ENCODE data around the gene SLC39A11.
"Not testable (repeated sequence)": the region's sequence is repeated elsewhere in the genome, so short reads cannot be mapped to it uniquely, and the experiment has no call there.

The SLC39A11 gene

GRCh38 chr17:73099511-73099910, 7.0 kb upstream of the SLC39A11 start:
- Histone ChIP-seq H3K27ac (no peak overlapping the region), H3K4me3 (no peak overlapping the region)
- no peak for DNase-seq (ENCODE audit: low spot score)
- TF ChIP-seq CTCF (IDR thresholded peaks at IDR 0.05) = no peak

- DNase-seq (ENCODE audit: low spot score) = no peak
- Histone ChIP-seq H3K4me3 (no peak overlapping the region), H3K27ac (no peak overlapping the region)
- no peak for TF ChIP-seq CTCF (IDR thresholded peaks at IDR 0.05)
Observed at GRCh38 chr17:73098919-73099318, 6.4 kb upstream of the SLC39A11 start.

- H3K4me3 ChIP-seq; DNase-seq (ENCODE audit: low spot score): not testable (repeated sequence)
- peak overlapping the region in 1 of 2 donors; percentile 32 for H3K27ac ChIP-seq
Observed at GRCh38 chr17:73097973-73098765, 5.7 kb upstream of the SLC39A11 start.

GRCh38 chr17:73096866-73097265, 4.4 kb upstream of the SLC39A11 start:
- H3K27ac ChIP-seq = peak overlapping the region in 1 of 2 donors; percentile 56
- TF ChIP-seq CTCF (IDR thresholded peaks at IDR 0.05) = no peak
- H3K4me3 ChIP-seq = no peak overlapping the region
- no peak for DNase-seq (ENCODE audit: low spot score)

GRCh38 chr17:73096211-73096610, 3.7 kb upstream of the SLC39A11 start:
- no peak for TF ChIP-seq CTCF (IDR thresholded peaks at IDR 0.05)
- Histone ChIP-seq H3K4me3 (no peak overlapping the region), H3K27ac (no peak overlapping the region)
- DNase-seq (ENCODE audit: low spot score) = no peak

GRCh38 chr17:73093286-73093685, 798 bp upstream of the SLC39A11 start:
- no peak for TF ChIP-seq CTCF (IDR thresholded peaks at IDR 0.05)
- peak overlapping the region; percentile 92 for H3K4me3 ChIP-seq
- H3K27ac ChIP-seq = no peak overlapping the region
- DNase-seq (ENCODE audit: low spot score) = no peak

GRCh38 chr17:73091770-73092522, 542 bp downstream of the SLC39A11 start:
- peak overlapping the region; percentile 68 to 91 for H3K27ac ChIP-seq
- no peak for DNase-seq (ENCODE audit: low spot score)
- H3K4me3 ChIP-seq = peak overlapping the region; percentile 92
- no peak for TF ChIP-seq CTCF (IDR thresholded peaks at IDR 0.05)

Data from coronary artery (tissue), 2 donors.